SK-N-SH (cell line): ENCODE results near the gene CNTLN. TPM values are rescaled to one million over a fixed set of nuclear protein-coding genes. Genes with fewer than 3 reads are reported as not detected.

ENCODE experiments used
- CTCF ChIA-PET: fragments of 300-600, 350-600 bp; formaldehyde crosslinking; extraction: SDS; loops from one replicate; lab custom pipeline; 2021; lab: Yijun Ruan, JAX
- POLR2A ChIA-PET: fragments of 350-600 bp; sonication (Branson Sonifier 250); formaldehyde crosslinking; extraction: SDS; loops from one replicate; lab custom pipeline; 2020; ENCODE audit warnings: antibody characterized with exemption, inconsistent platforms; lab: Yijun Ruan, JAX
- DNase-seq: peaks from one replicate; pipeline ENCODE4 v3.0.0; 2012
- H2AFZ ChIP-seq: fragments of 200-600 bp; sonication (generic); 2 replicates; pipeline ENCODE4 v1.8.1; 2016; ENCODE audit warnings: antibody characterized with exemption, mild to moderate bottlenecking, low read depth
- H3F3A ChIP-seq: fragments of 200-600 bp; sonication (generic); replicated peaks from 2 replicates; pipeline ENCODE3; 2016; ENCODE audit warnings: antibody characterized with exemption, mild to moderate bottlenecking; ENCODE audit not compliant: insufficient read depth
- H3K27ac ChIP-seq, 2 experiments: fragments of 200-500 bp in 1 of 2; fragments of 200-600 bp in 1 of 2; sonication (Bioruptor generic) in 1 of 2; sonication (generic), shearing (Covaris generic) in 1 of 2; 2 replicates each; pipeline versions ENCODE4 v1.5.1 to v1.6.1; 2014 to 2016; ENCODE audit warnings: low read depth in 2 of 2, inconsistent platforms in 1 of 2, low read length in 1 of 2, mild to moderate bottlenecking in 1 of 2, mixed read lengths in 1 of 2
- H3K27me3 ChIP-seq: fragments of 200-600 bp; sonication (generic), shearing (Covaris generic); 2 replicates; pipeline ENCODE4 v1.6.1; 2016; ENCODE audit warnings: mixed run types; ENCODE audit not compliant: insufficient read depth
- H3K36me3 ChIP-seq, 2 experiments: fragments of 200-500 bp in 1 of 2; fragments of 200-600 bp in 1 of 2; sonication (Bioruptor generic) in 1 of 2; sonication (generic) in 1 of 2; replicated peaks in 1 of 2; 2 replicates each; pipeline versions ENCODE3 to v1.5.1; 2014 to 2016; ENCODE audit warnings: low read length in 1 of 2, mild to moderate bottlenecking in 1 of 2; ENCODE audit not compliant: insufficient read depth in 2 of 2, control insufficient read depth in 1 of 2
- H3K4me1 ChIP-seq, 2 experiments: fragments of 200-500 bp in 1 of 2; fragments of 200-600 bp in 1 of 2; sonication (Bioruptor generic) in 1 of 2; sonication (generic), shearing (Covaris generic) in 1 of 2; 2 replicates each; pipeline versions ENCODE4 v1.5.1 to v1.6.1; 2014 to 2016; ENCODE audit warnings: low read depth in 1 of 2, low read length in 1 of 2, mixed run types in 1 of 2; ENCODE audit not compliant: insufficient read depth in 2 of 2, control insufficient read depth in 1 of 2
- H3K4me2 ChIP-seq: fragments of 200-600 bp; sonication (generic), shearing (Covaris generic); 2 replicates; pipeline ENCODE4 v1.6.1; 2017; ENCODE audit warnings: mixed run types
- H3K4me3 ChIP-seq, 2 experiments: fragments of 200-500 bp in 1 of 2; fragments of 200-600 bp in 1 of 2; sonication (Bioruptor generic) in 1 of 2; sonication (generic), shearing (Covaris generic) in 1 of 2; 2 replicates each; pipeline versions ENCODE4 v1.5.1 to v1.8.1; 2014 to 2016; ENCODE audit warnings: low read depth in 2 of 2, inconsistent platforms in 1 of 2, low read length in 1 of 2, mild to moderate bottlenecking in 1 of 2, mixed read lengths in 1 of 2, moderate library complexity in 1 of 2
- H3K79me2 ChIP-seq: fragments of 200-600 bp; sonication (generic); 2 replicates; pipeline ENCODE4 v1.8.1; 2017; ENCODE audit warnings: mild to moderate bottlenecking; ENCODE audit not compliant: insufficient read depth
- H3K9ac ChIP-seq: fragments of 200-600 bp; sonication (generic); 2 replicates; pipeline ENCODE4 v1.6.1; 2017; ENCODE audit warnings: mixed run types
- H3K9me2 ChIP-seq: fragments of 200-600 bp; sonication (generic); 2 replicates; pipeline ENCODE4 v1.6.1; 2017; ENCODE audit warnings: mixed run types
- H3K9me3 ChIP-seq: fragments of 200-600 bp; sonication (generic); 2 replicates; pipeline ENCODE4 v1.6.1; 2017; ENCODE audit warnings: mixed run types, mild to moderate bottlenecking, moderate library complexity
- H4K20me1 ChIP-seq: fragments of 200-600 bp; sonication (generic); 2 replicates; pipeline ENCODE4 v1.6.1; 2017; ENCODE audit warnings: mild to moderate bottlenecking, mixed run types; ENCODE audit not compliant: insufficient read depth
- CTCF ChIP-seq: fragments of 200-600 bp; sonication (generic); IDR thresholded peaks from 2 replicates; pipeline ENCODE4 v1.6.1; 2017; ENCODE audit warnings: antibody characterized with exemption, mild to moderate bottlenecking, moderate library complexity
- FOSL2 ChIP-seq: IDR thresholded peaks from 2 replicates; pipeline ENCODE4 v1.4.0; 2012; ENCODE audit warnings: low read depth, mild to moderate bottlenecking, moderate library complexity, borderline replicate concordance
- MEF2A ChIP-seq: IDR thresholded peaks from 2 replicates; pipeline ENCODE4 v1.4.0; 2012; ENCODE audit warnings: low read depth, borderline replicate concordance
- PBX3 ChIP-seq: IDR thresholded peaks from 2 replicates; pipeline ENCODE4; 2012
- RCOR1 ChIP-seq: fragments of 150-350 bp; IDR thresholded peaks from 2 replicates; pipeline ENCODE4 v1.6.1; 2017; ENCODE audit warnings: antibody characterized with exemption, low read length
- REST ChIP-seq: IDR thresholded peaks from 2 replicates; pipeline ENCODE4 v1.6.1; 2012; ENCODE audit warnings: mild to moderate bottlenecking, low read depth, low read length, moderate library complexity
- RXRA ChIP-seq: IDR thresholded peaks from 2 replicates; pipeline ENCODE4 v1.4.0; 2012; ENCODE audit warnings: low read depth, mild to moderate bottlenecking, borderline replicate concordance
- SMC3 ChIP-seq: IDR thresholded peaks from 2 replicates; pipeline ENCODE4 v1.6.1; 2012; ENCODE audit warnings: low read depth, low read length, improper control_type of control experiment
- TCF12 ChIP-seq: IDR thresholded peaks from 2 replicates; pipeline ENCODE4 v1.4.0; 2012
- TEAD4 ChIP-seq: IDR thresholded peaks from 2 replicates; pipeline ENCODE4 v1.4.0; 2012; ENCODE audit warnings: mild to moderate bottlenecking, borderline replicate concordance; ENCODE audit not compliant: insufficient read depth
- USF2 ChIP-seq: fragments of 150-350 bp; IDR thresholded peaks from 2 replicates; pipeline ENCODE4 v1.6.1; 2017; ENCODE audit warnings: antibody characterized with exemption, low read length, low read depth, borderline replicate concordance
- WGBS: methylation state at CpG from one replicate; pipeline ENCODE4 v1.1.6; 2017; ENCODE audit warnings: low lambda C conversion rate; 5-methylcytosine and 5-hydroxymethylcytosine counted together
- polyA plus RNA-seq, 3 experiments: library from polyadenylated mRNA; depleted of rRNA; stranded (reverse); fragments of >200 nt; gene quantifications; 2 replicates each; pipeline ENCODE4 v1.2.3, GENCODE V29; 2012

CNTLN gene
- polyA plus RNA-seq, 1 of the 3 experiments (the other 2 are of a cell fraction), result 2.5 TPM

GRCh38 chr9:17422994-17423680, 288.3 kb downstream of the CNTLN start (continued):
- TF ChIP-seq SMC3 (no peak), RXRA (no peak), TEAD4 (no peak), FOSL2 (no peak)
- TF ChIP-seq, all 33 proteins: peak for 0

GRCh38 chr9:17423681-17424011, 288.8 kb downstream of the CNTLN start:
- no peak overlapping the region for H3K9ac ChIP-seq

More at GRCh38 chr9:17423681-17424011, 288.8 kb downstream of the CNTLN start:
- no peaks in the 10 kb centered on the region for H3K9me2 ChIP-seq
- no peaks in the 10 kb centered on the region for H3K27me3 ChIP-seq
- H3K4me1 ChIP-seq, result no peaks in the 10 kb centered on the region
- 100% methylated on average over 4 of the region's 4 CpGs for WGBS
- ChIA-PET POLR2A (no interaction called here), CTCF (no interaction called here)
- no peak for DNase-seq
- no peak overlapping the region for H3K4me2 ChIP-seq
- H3K27ac ChIP-seq, result no peak overlapping the region
- no peak overlapping the region for H2AFZ ChIP-seq
- H3K9me3 ChIP-seq, result no peaks in the 10 kb centered on the region
- H3F3A ChIP-seq, result no peaks in the 10 kb centered on the region
- no peaks in the 10 kb centered on the region for H3K79me2 ChIP-seq
- TF ChIP-seq RCOR1 (no peak), REST (no peak), MEF2A (no peak), USF2 (no peak), PBX3 (no peak), CTCF (no peak), TCF12 (no peak)
- H3K36me3 ChIP-seq, result peaks cover 0 to 3% of the 10 kb centered on the region in 2 experiments
- H4K20me1 ChIP-seq, result no peaks in the 10 kb centered on the region
- H3K4me3 ChIP-seq, result no peak overlapping the region
